HG03558 (cell line): ENCODE measurements around the gene MSH6.

Experiments
- ATAC-seq: cut with Tn5 transposase; IDR thresholded peaks from one replicate; pipeline ENCODE4 v1.9.1; 2021; ENCODE audit warnings: moderate number of reproducible peaks; ENCODE audit not compliant: unreplicated experiment; ENCODE audit errors: extremely low read depth

MSH6 gene

GRCh38 chr2:47782671-47783485 lies at the start of gene MSH6:
MSH6 (plus strand) TSS chr2:47783145; CDS start chr2:47783234, 89 bp downstream.
- ATAC-seq, result peak; percentile 68

- no peak for ATAC-seq
Measured at GRCh38 chr2:47735136-47735869, 47.6 kb upstream of the MSH6 start.

- no peak for ATAC-seq
Measured at GRCh38 chr2:47735912-47736311, 47.0 kb upstream of the MSH6 start.

- ATAC-seq, result no peak
Measured at GRCh38 chr2:47737191-47737975, 45.6 kb upstream of the MSH6 start.

- no peak for ATAC-seq
Measured at GRCh38 chr2:47738331-47738730, 44.6 kb upstream of the MSH6 start.

- no peak for ATAC-seq
Measured at GRCh38 chr2:47741101-47741500, 41.8 kb upstream of the MSH6 start.

- no peak for ATAC-seq
Measured at GRCh38 chr2:47741637-47742036, 41.3 kb upstream of the MSH6 start.

- ATAC-seq, result no peak
Measured at GRCh38 chr2:47744074-47744473, 38.9 kb upstream of the MSH6 start.

- no peak for ATAC-seq
Measured at GRCh38 chr2:47747878-47748277, 35.1 kb upstream of the MSH6 start.

GRCh38 chr2:47751856-47752414 lies 31.0 kb upstream of the MSH6 start:
- ATAC-seq, result no peak

GRCh38 chr2:47767497-47767844 lies 15.5 kb upstream of the MSH6 start:
- no peak for ATAC-seq

- ATAC-seq, result no peak
Measured at GRCh38 chr2:47767880-47768609, 14.9 kb upstream of the MSH6 start.

- ATAC-seq, result no peak
Measured at GRCh38 chr2:47769318-47769717, 13.6 kb upstream of the MSH6 start.

GRCh38 chr2:47771211-47771610 lies 11.7 kb upstream of the MSH6 start:
- ATAC-seq, result no peak

- ATAC-seq, result no peak
Measured at GRCh38 chr2:47772343-47772742, 10.6 kb upstream of the MSH6 start.

- no peak for ATAC-seq
Measured at GRCh38 chr2:47774567-47774966, 8.4 kb upstream of the MSH6 start.

- ATAC-seq, result no peak
Measured at GRCh38 chr2:47777277-47777937, 5.5 kb upstream of the MSH6 start.

GRCh38 chr2:47778698-47779425 lies 4.1 kb upstream of the MSH6 start:
- ATAC-seq, result no peak

GRCh38 chr2:47779426-47779790 lies 3.5 kb upstream of the MSH6 start:
- ATAC-seq, result no peak
